HG03565 (cell line): Measurements from ENCODE around the gene HDAC9.

ENCODE experiments used
- ATAC-seq: cut with Tn5 transposase; IDR thresholded peaks from one replicate; pipeline ENCODE4 v1.9.1; 2021; ENCODE audit warnings: mild to moderate bottlenecking, moderate library complexity; ENCODE audit not compliant: unreplicated experiment

HDAC9 gene

DNA sequence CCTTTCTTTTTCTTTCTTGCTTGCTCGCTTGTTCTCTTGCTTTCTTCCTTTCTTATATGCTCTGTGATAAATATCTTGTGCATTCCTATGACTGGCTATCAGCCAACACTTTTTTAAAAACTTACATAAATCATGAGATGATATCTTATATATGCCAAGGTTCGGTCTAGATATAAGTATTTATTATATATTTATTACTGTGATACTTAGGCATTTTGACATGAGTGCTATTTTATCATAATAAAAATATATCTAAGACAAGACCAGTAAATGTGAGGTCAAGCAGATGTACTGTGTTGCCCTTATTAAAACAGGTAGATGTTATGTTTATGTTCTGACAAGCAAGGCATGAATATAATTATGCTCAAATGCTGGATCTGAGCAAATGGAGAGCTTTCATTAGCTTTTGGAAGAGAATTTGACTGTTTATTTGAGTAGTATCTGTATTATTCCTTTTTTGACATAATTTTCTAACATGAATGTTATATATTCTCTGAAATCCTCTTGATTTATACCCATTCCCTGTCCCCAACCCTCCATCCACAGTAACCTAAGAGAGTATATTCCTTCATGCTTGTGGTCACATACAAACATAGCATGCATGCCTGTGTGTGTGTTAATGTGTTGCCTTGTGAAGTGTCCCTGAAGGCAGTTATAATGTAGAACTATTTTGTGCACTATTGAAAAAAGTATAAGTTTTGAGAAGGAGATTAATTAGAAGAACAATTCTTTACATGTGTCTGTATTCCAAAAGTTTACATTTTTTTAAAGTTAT lies 158.0 kb downstream of the HDAC9 start:
- no peak for ATAC-seq

DNA sequence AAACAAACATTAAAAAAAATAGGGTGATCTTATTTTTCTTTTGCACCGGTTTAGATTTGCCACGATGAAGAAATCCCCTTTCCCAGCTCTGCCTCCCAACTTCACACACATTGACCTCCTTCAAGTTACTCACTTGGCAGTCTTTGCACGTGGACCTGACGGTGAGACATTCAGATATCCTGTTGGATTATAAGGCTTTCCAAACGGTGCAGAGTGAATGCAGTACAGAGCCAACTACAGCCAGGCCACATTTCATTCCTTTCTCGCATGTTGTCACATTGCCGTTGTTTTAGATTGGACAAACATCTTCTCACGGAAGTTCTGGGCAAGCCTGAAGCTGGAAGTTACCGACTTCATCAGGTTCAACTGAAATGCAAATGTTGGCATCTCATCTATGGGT lies 159.2 kb downstream of the HDAC9 start:
- ATAC-seq, result no peak

DNA sequence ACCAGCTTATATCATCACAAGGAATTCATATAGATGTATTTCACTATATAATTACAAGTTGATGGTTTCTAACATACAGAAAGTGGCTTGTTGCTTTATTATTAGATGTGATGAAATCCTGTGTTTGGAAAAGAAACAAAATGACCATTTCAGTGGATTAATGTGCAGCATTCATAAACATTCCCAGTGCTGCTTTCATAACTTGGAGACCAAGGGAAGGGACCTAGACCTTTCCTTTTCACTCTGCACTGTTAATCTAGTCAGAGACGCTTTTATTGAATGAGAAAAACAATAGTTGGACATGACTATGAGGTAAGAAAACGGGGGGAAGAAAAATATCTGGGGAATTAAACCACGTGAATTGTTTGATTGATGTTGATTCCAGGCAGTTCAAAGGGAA lies 160.0 kb downstream of the HDAC9 start:
- ATAC-seq, result no peak

DNA sequence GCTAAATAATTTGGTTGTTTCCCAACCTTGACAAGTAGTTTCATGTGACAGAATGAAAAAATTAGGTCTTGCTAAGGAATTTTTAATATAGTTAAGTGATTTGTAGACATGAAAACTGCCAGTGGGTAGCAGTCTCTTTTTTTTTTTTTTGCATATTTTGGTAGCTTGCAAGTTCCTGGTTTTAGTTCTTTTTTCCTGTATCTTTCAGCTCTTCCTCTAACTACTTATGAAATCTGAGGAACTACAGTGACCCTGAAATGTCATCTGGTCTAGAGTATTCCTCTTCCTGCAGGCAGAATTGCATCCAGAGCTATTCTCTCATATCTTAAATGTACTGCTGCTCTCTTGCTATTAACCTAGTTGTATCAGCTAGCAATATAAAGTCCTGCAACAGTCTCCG lies 160.4 kb downstream of the HDAC9 start:
- no peak for ATAC-seq

DNA sequence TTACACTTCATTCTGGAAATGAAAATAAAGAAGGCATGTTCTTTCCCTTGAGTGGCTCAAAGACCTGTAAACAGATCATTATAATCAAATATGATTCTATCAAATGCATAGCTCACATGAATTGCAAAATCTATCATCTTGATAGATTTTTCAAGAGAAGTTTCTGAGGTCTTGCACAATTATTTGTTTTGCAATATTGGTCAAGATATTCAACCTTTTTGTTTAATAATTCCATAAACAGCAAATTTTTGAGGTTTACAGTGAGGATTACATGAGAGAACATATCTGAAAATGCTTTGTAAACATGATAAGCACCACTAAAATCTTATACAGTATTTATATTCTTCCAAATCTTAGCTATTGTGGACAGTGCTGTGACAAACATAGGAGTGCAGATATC lies 160.8 kb downstream of the HDAC9 start:
- ATAC-seq, result no peak

GRCh38 chr7:18659746-18660145 lies 164.2 kb downstream of the HDAC9 start:
- no peak for ATAC-seq

DNA sequence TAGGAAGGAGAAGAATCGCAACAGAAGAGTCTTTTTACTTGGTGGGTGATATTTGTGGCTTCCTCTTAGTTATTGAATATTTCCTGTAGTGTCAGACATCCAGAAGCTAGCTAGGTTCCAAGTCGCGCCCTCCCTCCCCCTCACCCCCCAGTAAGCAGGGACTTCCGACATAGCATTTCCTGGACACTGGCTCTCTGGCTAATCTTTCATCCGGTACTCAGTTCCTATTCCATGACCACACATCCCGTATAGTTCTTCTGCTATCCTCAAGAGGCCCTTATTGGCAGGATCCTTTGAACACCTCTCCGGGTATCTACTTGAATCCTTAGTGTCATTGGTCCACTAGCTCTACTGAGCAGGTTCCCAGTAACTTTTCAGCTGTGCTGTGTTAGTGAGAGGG lies 167.8 kb downstream of the HDAC9 start:
- ATAC-seq, result no peak

- peak; percentile 95 for ATAC-seq
Measured at GRCh38 chr7:18666107-18666728, 170.7 kb downstream of the HDAC9 start.

DNA sequence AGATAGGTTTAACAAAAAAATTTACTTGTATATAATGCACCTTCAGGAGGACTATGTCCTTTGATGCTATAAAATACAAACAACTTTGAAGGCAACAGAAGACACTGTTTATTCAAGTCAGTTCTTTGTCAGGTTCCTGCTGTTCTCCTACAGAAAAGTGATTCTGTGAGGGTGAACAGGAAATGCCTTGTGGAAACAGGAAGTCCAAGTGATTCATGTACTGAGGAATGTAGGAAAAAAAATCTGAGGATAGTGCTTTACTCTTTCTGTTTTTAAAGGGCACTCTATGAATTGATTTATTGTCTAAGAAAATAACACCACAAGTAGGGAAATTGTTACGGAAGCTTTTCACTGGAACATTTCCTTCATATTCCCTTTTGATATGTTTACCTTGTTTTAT lies 171.9 kb downstream of the HDAC9 start:
- ATAC-seq, result no peak

GRCh38 chr7:18671176-18671575 lies 175.6 kb downstream of the HDAC9 start:
- ATAC-seq, result no peak

DNA sequence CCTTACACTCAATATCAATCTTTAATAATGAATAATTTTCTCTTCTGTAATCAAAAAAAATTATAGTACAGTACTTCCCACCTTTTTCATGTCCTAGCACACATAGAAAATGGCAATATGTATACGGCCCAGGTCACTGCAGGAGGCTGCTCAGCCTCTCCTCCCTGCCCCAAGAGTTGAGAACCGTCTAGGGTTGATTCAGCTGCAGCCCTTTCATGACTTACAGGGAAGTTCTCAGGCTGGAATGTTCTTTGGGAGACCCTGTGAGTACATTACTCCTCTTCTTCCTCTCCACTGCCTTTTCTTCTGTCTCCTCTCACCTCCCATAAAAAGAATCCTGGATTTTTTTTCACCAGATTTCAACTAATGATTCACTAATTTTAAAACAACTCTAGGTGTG lies 180.0 kb downstream of the HDAC9 start:
- no peak for ATAC-seq

GRCh38 chr7:18679261-18679660 lies 183.7 kb downstream of the HDAC9 start:
- ATAC-seq, result no peak

DNA sequence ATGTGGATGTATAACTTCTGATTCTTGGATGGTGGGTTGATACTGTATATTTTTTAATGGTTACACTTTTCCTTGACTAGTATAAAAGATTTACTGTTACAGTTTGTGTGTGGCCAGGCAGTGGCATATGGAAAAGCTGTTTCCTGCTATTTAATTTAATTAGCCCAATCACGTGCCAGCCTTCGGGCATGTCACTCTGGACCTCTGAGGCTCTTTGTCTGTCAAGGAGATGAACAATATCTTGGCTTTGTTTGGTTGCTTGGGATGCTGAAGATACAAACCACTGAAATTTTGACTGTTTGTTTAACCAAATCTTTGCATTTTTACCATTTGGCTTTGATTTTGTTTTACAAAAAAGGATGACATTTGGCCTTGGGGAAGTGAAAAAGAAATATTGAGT lies 185.0 kb downstream of the HDAC9 start:
- no peak for ATAC-seq

GRCh38 chr7:18684916-18685315 lies 189.4 kb downstream of the HDAC9 start:
- ATAC-seq, result no peak

DNA sequence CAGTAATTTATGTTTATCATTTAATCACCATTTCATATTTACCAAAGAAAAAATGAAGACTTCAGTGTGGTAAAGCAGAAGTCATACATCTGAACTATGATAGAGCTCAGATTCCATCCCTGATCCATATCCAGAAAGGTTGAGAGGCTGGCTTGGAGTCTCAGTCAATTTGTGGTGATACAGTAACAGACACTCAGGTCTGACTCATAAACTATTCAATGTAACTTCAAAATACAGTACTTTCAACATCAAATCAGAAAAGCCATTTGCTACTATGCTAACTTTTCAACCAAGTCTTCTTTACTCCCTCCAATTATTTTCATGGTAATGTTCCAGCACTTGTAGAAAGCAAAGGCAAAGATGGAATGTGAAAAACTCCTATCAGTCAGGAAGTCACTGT lies 190.4 kb downstream of the HDAC9 start:
- ATAC-seq, result no peak

- no peak for ATAC-seq
Measured at GRCh38 chr7:18689551-18689950, 194.0 kb downstream of the HDAC9 start.

DNA sequence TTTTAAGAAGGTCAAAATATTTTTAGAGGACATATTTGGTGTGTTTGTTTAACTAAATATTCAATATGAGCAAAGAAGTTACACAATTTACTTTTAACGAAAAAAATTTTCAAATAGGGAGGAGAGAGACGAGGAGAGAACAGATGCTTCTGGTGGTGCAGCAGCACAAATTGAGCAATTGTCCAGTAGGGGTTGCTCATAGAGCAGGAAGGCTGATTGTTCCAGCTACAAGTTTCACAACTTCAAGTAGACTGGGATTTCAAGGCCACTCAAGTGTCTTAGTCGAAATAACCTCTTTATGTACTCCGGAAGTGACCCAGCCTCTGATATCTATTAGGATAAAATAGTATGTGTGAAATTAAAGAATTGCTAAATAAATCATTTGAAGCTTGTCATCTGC lies 197.9 kb downstream of the HDAC9 start:
- no peak for ATAC-seq

- ATAC-seq, result no peak
Measured at GRCh38 chr7:18693816-18694215, 198.3 kb downstream of the HDAC9 start.

DNA sequence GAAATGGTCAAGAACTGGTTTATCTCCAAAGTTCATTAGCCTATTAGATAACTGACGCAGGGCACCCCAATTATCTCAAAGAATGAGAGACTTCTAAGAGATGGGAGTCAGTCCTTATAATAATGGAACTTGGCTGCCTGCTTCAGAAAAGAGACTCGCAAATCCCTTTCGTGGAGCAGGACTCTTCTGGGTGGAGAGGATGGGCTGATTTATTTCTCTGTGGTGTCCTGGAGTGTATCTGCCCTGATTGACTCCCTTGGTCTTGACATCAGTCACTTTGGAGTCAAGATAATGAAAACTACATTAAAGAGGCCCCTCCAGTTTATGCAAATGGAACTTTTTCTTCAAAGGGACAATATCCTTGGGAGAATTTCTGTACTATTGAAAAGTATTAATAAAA lies 198.9 kb downstream of the HDAC9 start:
- ATAC-seq, result no peak

- no peak for ATAC-seq
Measured at GRCh38 chr7:18694911-18695310, 199.4 kb downstream of the HDAC9 start.

DNA sequence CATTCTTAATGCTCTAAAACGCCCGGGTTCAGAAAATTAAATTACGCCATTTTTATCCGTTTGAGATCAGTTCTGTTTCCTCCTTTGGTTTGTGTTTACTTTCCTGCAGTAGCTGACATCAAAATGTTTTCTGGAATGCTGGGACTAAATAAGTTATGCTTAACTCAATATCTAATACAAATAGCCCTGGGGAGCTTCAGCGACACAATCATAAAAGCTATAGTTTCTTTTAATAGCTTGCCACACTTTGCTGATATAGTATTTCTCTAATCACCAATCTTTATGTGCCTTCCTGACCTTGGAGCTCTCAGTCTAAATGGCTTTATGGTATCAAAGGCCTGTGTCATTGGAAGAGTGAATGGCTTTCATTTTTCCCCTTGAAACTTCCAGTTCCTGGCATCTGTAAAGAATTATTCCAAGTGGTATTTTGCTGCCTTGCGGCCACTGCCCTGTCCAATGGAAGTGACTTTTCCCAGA lies 202.7 kb downstream of the HDAC9 start:
- ATAC-seq, result no peak

DNA sequence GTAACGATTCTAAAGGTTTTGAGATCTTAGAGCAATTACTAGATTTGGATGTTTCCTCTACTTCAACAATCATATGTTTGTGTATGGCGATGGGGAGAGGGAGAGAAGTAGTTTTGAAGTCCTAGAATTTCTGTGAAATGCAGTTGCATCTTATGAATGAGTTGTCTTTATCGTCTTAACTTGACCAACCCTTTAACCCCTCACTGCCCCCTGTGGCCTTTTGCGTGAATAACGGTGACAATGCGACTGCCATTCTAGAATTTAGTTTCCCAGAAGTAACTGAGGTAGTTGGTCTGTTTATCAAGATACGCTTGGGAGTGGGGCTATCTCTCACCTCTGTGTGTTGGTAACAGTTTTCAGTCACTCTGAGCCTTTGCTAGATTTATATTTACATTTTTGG lies 204.6 kb downstream of the HDAC9 start:
- peak; percentile 53 for ATAC-seq
